Cardiac fibroblast (primary cell): ENCODE results near the gene TMEM11.

Source experiments
- DNase-seq, 2 donors: peaks; one replicate each; pipeline versions ENCODE4 v3.0.0 to v3.0.0-alpha.2; 2010; ENCODE audit warnings: low read depth in 2 of 2
- H3K4me3 ChIP-seq, 2 donors: replicated peaks in 1 of 2; 1 replicate in 1 of 2; 2 replicates in 1 of 2; pipeline ENCODE4 v1.5.1; 2011; ENCODE audit warnings: low read depth in 2 of 2, low read length in 2 of 2, mild to moderate bottlenecking in 2 of 2, moderate library complexity in 1 of 2
- CTCF ChIP-seq: IDR thresholded peaks from one replicate; pipeline ENCODE4 v1.5.1; 2011; ENCODE audit warnings: low read depth, mild to moderate bottlenecking, low read length, inconsistent platforms

The TMEM11 gene

GRCh38 chr17:21217346-21217745, 3.4 kb upstream of the TMEM11 start:
- no peak for TF ChIP-seq CTCF
- no peak overlapping the region for H3K4me3 ChIP-seq
- no peak for DNase-seq

GRCh38 chr17:21215935-21216334, 2.0 kb upstream of the TMEM11 start:
- TF ChIP-seq CTCF: no peak
- no peak overlapping the region for H3K4me3 ChIP-seq
- peak; percentile 52 to 56 for DNase-seq

- peak in 1 of 2 donors; percentile 22 for DNase-seq
- peak overlapping the region; percentile 67 to 100 for H3K4me3 ChIP-seq
- no peak for TF ChIP-seq CTCF
Measured at GRCh38 chr17:21214777-21215541, 998 bp upstream of the TMEM11 start.

GRCh38 chr17:21213638-21214014, 335 bp downstream of the TMEM11 start:
- peak overlapping the region; percentile 67 to 100 for H3K4me3 ChIP-seq
- DNase-seq: peak in 1 of 2 donors; percentile 40
- no peak for TF ChIP-seq CTCF

- H3K4me3 ChIP-seq: peak overlapping the region; percentile 67 to 100
- no peak for TF ChIP-seq CTCF
- peak in 1 of 2 donors; percentile 7 for DNase-seq
Measured at GRCh38 chr17:21212826-21213637, 929 bp downstream of the TMEM11 start.

GRCh38 chr17:21211825-21212479, 2.0 kb downstream of the TMEM11 start:
- no peak for DNase-seq
- no peak overlapping the region for H3K4me3 ChIP-seq
- TF ChIP-seq CTCF: no peak
